SJCRH30 (cell line): Measurements from ENCODE around the gene PPM1N. TPM values are rescaled to one million over a fixed set of nuclear protein-coding genes. Genes with fewer than 3 reads are reported as not detected.

Experiments used
- DNase-seq, 2 experiments: peaks; one replicate each; pipeline ENCODE4 v3.0.0-alpha.2; 2015 to 2020
- H3K27ac ChIP-seq: fragments of 250-450 bp; sonication (Bioruptor Pico); 2 replicates; pipeline ENCODE4 v1.5.1; 2020; ENCODE audit warnings: mild to moderate bottlenecking, moderate library complexity
- H3K27me3 ChIP-seq: fragments of 250-450 bp; sonication (Bioruptor Pico); 2 replicates; pipeline ENCODE4 v1.5.1; 2020; ENCODE audit warnings: mild to moderate bottlenecking, moderate library complexity
- H3K36me3 ChIP-seq: fragments of 250-450 bp; sonication (Bioruptor Pico); 2 replicates; pipeline ENCODE4 v1.5.1; 2020; ENCODE audit warnings: mild to moderate bottlenecking, moderate library complexity
- H3K4me1 ChIP-seq: fragments of 250-450 bp; sonication (Bioruptor Pico); 2 replicates; pipeline ENCODE4 v1.5.1; 2020; ENCODE audit warnings: mild to moderate bottlenecking, moderate library complexity
- H3K4me3 ChIP-seq: fragments of 250-450 bp; sonication (Bioruptor Pico); 2 replicates; pipeline ENCODE4 v1.5.1; 2020; ENCODE audit warnings: mild to moderate bottlenecking, moderate library complexity
- H3K9me3 ChIP-seq: fragments of 250-450 bp; sonication (Bioruptor Pico); replicated peaks from 2 replicates; pipeline ENCODE4 v1.5.1; 2020; ENCODE audit warnings: mild to moderate bottlenecking, moderate library complexity
- total RNA-seq: library from RNA; depleted of rRNA; stranded (reverse); fragments of >200 nt; shearing (Covaris generic); gene quantifications from 2 replicates; pipeline ENCODE4 v1.2.3, GENCODE V29; 2014

Gene PPM1N
- total RNA-seq, 1 experiment from 2014 or later, result 1.0 TPM

DNA sequence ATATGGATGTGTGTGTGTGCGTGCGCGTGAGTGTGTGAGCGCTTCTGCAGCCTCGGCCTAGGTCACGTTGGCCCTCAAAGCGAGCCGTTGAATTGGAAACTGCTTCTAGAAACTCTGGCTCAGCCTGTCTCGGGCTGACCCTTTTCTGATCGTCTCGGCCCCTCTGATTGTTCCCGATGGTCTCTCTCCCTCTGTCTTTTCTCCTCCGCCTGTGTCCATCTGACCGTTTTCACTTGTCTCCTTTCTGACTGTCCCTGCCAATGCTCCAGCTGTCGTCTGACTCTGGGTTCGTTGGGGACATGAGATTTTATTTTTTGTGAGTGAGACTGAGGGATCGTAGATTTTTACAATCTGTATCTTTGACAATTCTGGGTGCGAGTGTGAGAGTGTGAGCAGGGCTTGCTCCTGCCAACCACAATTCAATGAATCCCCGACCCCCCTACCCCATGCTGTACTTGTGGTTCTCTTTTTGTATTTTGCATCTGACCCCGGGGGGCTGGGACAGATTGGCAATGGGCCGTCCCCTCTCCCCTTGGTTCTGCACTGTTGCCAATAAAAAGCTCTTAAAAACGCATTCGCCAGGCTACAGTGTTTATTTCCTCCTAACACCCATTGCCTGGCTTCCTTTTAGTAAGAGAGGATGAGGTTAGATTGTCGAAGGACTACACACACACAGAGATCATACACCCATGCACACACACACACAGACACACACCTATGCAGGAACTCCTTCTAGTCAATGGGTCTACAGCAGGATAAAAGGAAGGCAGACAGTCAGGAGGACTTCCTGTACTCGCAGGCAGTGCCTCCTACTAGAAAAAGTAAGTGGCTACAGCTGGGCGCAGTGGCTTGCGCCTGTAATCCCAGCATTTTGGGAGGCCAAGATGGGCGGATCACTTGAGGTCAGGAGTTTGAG, 23.4 kb upstream of the PPM1N start:
- Histone ChIP-seq H3K36me3 (no peaks in the 10 kb centered on the region), H3K27me3 (no peaks in the 10 kb centered on the region), H3K27ac (no peak overlapping the region), H3K4me1 (peaks cover 9% of the 10 kb centered on the region), H3K4me3 (no peak overlapping the region), H3K9me3 (no peaks in the 10 kb centered on the region)
- DNase-seq, result no peak

DNA sequence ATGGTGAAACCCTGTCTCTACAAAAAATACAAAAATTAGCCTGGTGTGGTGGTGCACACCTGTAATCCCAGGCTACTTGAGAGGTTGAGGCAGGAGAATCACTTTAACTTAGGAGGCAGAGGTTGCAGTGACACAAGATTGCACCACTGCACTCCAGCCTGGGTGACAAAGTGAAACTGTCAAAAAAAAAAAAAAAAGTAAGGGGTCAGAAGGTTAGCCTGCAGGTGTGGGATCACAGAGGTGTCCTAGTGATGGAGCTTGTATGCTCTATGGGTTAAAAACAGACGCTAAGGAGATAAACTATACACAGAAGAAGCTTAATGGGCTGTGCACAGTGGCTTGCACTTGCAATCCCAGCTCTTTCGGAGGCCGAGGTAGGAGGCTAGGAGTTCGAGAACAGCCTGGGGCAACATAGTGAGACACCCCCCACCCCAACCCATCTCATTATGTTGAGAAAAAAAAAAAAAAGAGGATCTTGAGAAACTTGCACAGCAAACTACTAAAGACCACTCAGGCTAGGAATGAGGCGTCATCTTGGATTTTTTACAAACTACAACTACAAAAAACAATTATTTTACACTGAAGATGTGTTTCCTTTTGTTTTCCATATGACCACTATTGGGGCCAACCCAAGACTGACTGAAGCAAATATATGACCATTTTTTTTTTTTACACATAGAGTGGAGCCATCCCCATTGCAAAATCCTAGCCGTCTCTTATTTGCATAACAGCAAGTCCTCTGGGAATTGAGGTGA, 22.5 kb upstream of the PPM1N start:
- Histone ChIP-seq H3K36me3 (no peaks in the 10 kb centered on the region), H3K27ac (no peak overlapping the region), H3K4me3 (no peak overlapping the region), H3K4me1 (peaks cover 4% of the 10 kb centered on the region; the same call in 1 of the 2 replicates), H3K27me3 (no peaks in the 10 kb centered on the region), H3K9me3 (no peaks in the 10 kb centered on the region)
- DNase-seq, result no peak

DNA sequence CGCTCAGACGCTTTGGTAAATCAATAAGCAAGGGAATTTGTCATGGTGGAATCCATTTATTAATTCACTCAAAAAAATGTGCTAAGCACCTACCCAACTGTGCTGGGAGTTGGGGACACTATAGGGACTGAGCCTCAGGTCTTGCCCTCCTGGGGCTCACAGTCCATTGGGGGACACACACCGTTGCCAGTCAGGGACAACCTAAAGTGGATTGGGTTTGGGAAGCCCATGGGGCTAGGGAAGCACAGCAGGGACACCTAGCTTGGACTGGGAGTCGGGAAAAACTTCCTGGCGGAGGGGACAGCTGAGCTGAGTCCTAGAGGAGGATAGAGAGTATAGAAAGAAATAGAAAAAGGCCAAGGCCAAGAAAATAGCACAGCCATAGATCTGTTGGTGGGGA, 21.9 kb upstream of the PPM1N start:
- Histone ChIP-seq H3K4me1 (peaks cover 4% of the 10 kb centered on the region; the same call in 1 of the 2 replicates), H3K9me3 (no peaks in the 10 kb centered on the region), H3K4me3 (no peak overlapping the region), H3K27me3 (no peaks in the 10 kb centered on the region), H3K27ac (no peak overlapping the region), H3K36me3 (no peaks in the 10 kb centered on the region)
- no peak for DNase-seq

DNA sequence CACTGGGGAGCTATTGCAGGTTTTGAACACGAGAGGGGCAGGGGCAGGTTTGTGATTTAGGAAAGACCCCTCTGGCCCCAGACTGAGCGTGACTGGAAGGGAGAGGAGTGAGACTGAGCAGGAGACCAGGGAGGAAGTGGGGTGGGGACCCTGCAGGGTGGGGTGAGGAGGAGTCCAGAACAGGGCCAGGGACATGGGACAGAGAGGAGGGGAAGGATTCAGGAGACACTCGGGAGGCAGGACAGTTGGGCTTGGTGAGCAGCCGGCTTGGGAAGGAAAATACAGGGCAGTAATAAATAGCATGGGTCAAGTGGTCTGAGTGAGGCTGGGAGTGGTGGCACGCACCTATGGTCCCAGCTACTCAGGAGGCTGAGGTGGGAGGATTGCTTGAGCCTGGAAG, 21.1 kb upstream of the PPM1N start:
- H3K27ac ChIP-seq, result no peak overlapping the region
- no peak for DNase-seq
- no peak overlapping the region for H3K4me3 ChIP-seq
- H3K9me3 ChIP-seq, result no peaks in the 10 kb centered on the region
- peaks cover 4% of the 10 kb centered on the region; the same call in 1 of the 2 replicates for H3K4me1 ChIP-seq
- H3K36me3 ChIP-seq, result no peaks in the 10 kb centered on the region
- H3K27me3 ChIP-seq, result no peaks in the 10 kb centered on the region

DNA sequence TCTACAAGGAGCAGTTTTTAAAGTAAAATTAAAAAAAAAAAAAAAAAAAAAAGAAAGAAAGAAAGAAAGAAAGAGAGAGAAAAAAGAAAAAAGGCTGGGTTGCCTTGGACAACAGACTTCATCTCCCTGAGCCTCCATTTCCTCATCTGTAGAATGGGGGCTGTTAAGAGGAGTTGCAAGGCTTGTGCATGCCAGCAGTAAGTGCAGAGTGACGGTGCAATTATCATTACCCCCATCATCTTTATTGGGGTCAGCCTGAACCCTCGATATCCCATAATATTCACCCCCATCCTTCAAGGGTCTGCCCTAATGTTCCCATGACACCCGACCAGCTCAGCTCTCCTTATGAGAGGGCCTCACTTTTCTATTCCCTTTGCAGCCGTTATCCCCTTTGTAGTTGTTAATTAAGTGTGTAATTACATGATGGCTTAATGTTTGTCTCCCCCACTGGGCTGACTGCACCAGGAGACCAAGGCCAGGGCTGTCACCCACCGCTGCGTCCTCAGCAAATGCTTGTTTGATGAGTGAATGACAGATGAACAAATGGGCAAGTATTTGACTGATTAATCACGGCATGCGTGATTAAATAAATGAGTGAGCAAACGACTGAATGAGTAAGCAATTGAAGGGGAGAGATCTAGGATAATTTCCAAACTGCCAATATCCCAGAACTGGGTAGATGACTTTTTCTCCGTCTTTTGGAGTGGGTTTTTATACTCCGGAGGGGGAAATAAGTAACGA, 20.4 kb upstream of the PPM1N start:
- no peak overlapping the region for H3K27ac ChIP-seq
- DNase-seq, result no peak

DNA sequence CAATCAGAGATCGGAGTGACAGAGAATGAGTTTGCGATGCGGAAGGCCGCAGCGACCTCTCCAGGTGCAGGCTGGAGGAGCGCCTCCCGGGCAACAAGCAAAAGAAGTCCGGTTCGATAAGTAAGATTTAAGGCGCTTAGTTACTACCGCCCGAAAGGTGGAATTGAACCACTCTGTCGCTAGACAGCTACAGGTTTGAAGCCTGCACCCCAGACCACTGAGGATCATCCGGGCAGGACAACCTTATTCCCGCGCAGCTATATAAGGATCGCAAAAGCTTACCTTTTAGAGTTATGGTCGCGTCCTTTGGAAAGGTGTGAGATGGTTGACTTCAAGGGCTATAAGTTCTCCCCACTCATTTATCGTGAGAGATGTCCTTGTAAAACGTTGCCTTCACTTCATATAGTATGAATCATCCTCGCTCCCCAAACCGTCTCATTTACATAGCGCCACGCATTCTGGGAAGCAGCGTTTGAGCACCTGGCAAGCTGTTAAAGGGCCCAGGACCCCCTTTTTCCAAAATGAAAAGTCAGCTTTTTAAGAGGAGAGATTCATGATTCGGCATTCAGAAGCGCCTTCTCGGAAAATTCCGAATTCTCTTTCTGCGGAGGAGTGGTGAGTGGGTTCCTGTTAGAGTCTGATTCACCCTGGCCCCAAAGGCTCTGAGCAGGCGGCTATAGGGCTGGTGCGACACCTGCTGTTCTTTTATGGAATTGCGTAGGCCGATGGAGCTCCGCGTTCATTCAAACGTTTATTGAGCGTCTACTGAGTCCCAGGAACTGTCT, 19.6 kb upstream of the PPM1N start:
- H3K4me1 ChIP-seq, result peaks cover 4% of the 10 kb centered on the region; the same call in 1 of the 2 replicates
- H3K36me3 ChIP-seq, result no peaks in the 10 kb centered on the region
- no peaks in the 10 kb centered on the region for H3K27me3 ChIP-seq
- DNase-seq, result peak; percentile 86 to 94
- peak overlapping the region; percentile 56 for H3K4me3 ChIP-seq
- H3K27ac ChIP-seq, result peak overlapping the region; percentile 83
- no peaks in the 10 kb centered on the region for H3K9me3 ChIP-seq

More for the DNA sequence above, 20.4 kb upstream of the PPM1N start:
- peaks cover 4% of the 10 kb centered on the region; the same call in 1 of the 2 replicates for H3K4me1 ChIP-seq
- H3K27me3 ChIP-seq, result no peaks in the 10 kb centered on the region
- peak overlapping the region; percentile 56 for H3K4me3 ChIP-seq
- H3K9me3 ChIP-seq, result no peaks in the 10 kb centered on the region
- no peaks in the 10 kb centered on the region for H3K36me3 ChIP-seq

DNA sequence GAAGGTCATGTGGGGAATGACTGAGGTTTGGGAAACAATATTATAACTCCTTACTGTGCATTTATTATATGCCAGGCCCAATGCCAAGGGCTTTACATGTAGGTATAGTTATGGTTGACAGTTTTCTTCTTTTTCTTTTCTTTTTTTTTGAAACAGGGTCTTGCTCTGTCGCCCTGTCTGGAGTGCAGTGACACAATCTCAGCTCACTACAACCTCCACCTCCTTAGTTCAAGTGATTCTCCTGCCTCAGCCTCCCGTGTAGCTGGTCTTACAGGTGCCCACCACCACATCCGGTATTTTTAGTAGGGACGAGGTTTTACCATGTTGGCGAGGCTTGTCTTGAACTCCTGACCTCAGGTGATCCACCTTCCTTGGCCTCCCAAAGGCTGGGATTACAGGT, 15.2 kb upstream of the PPM1N start:
- Histone ChIP-seq H3K27me3 (no peaks in the 10 kb centered on the region), H3K4me3 (no peak overlapping the region), H3K4me1 (peaks cover under 1% of the 10 kb centered on the region; the same call in 1 of the 2 replicates), H3K9me3 (no peaks in the 10 kb centered on the region), H3K36me3 (peaks cover 4% of the 10 kb centered on the region; the same call in 1 of the 2 replicates), H3K27ac (no peak overlapping the region)
- DNase-seq, result no peak

DNA sequence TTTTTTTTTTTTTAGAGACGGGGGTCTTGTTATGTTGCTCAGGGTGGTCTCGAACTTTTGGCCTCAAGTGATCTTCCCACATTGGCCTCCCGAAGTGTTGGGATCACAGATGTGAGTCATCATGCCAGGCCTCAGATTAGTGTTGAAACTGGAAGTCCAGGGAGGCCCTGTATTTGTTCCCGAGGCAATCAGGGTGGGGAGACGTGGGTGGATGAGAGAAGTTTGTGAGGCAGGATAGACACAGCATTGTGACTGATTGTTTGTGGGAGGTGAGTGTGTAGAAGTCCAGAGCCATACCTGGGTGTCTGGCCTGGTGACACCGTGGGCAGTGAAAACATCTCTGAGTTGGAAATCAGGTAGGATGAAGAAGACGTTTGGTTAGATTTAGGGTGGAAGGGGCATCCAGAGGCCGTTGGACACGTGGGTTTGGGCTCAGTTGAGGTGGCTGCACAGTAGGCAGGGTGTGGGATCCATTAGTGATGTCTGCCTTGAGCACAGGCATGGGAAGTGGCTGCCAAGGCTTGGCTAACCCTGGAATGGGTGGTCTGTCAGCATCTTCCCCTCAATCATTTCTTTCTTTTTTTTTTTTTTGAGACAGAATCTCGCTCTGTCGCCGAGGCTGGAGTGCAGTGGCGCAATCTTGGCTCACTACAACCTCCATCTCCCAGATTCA, 13.8 kb upstream of the PPM1N start:
- no peak overlapping the region for H3K4me3 ChIP-seq
- no peaks in the 10 kb centered on the region for H3K27me3 ChIP-seq
- no peaks in the 10 kb centered on the region for H3K9me3 ChIP-seq
- DNase-seq, result no peak
- no peak overlapping the region for H3K27ac ChIP-seq
- no peaks in the 10 kb centered on the region for H3K4me1 ChIP-seq
- peaks cover 4% of the 10 kb centered on the region; the same call in 1 of the 2 replicates for H3K36me3 ChIP-seq

DNA sequence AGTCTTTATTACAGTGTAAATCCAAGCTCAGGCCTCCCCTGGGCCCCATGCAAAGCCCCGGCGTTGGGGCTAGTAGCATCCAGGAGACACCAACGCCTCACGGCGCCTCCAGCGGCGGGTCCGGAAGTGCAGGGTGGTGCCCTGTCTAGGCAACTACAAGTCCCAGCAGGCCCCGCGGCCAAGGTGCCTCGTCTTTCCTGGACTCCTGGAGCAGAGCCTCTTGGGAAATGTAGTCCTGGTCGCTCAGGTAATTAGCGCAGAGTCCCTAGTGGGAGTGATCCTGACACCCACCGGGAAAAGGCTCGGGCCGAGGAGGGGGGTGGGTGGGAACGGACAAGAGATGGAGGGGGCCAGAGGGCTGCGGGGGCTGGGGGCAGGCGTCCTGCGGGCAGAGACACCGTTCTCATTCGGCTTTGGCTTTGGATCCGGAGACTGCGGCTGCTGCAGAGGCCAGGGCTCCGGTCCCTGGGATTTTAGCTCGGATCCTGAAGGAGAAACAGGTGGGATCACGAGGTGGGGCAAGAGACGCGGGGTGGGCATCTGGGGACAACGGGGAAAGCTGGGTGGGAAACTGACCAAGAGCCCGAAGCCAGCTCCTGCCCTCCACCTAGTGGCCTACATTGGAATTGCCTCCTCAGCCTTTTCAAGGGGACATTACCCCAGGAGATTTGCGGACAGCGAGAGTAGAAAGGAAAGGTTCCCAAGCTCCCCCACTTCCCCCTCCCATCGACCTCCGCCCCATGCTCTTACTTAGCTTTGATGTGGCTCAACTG, 12.8 kb upstream of the PPM1N start:
- peak; percentile 98 for DNase-seq
- no peaks in the 10 kb centered on the region for H3K27me3 ChIP-seq
- H3K4me1 ChIP-seq, result no peaks in the 10 kb centered on the region
- H3K36me3 ChIP-seq, result peaks cover 4% of the 10 kb centered on the region; the same call in 1 of the 2 replicates
- peak overlapping the region; percentile 49 for H3K4me3 ChIP-seq
- no peaks in the 10 kb centered on the region for H3K9me3 ChIP-seq
- peak overlapping the region; percentile 40 for H3K27ac ChIP-seq

DNA sequence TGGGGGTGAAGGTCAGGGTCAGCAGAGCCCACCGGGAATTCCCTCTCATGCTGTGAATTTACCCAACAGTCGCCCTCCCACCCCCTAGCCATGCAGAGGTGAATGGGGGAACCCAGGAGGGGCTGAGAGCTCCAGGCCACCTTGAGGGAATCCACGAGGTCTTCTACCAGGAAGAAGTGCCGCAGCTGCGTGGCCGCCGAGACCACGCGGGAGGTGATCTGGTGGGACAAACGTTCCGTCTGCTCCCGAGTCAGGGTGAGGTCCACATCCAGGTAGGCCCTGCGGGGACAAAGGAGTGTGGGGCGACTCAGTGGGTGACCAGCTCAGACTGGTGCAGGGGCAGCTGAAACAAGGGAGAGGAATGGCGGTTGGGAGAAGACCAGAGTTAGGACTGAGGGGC, 9.5 kb upstream of the PPM1N start:
- H3K27me3 ChIP-seq, result no peaks in the 10 kb centered on the region
- H3K4me1 ChIP-seq, result peaks cover 5% of the 10 kb centered on the region; the same call in 1 of the 2 replicates
- H3K27ac ChIP-seq, result no peak overlapping the region
- peaks cover 4% of the 10 kb centered on the region; the same call in 1 of the 2 replicates for H3K36me3 ChIP-seq
- no peak overlapping the region for H3K4me3 ChIP-seq
- no peaks in the 10 kb centered on the region for H3K9me3 ChIP-seq
- DNase-seq, result no peak

DNA sequence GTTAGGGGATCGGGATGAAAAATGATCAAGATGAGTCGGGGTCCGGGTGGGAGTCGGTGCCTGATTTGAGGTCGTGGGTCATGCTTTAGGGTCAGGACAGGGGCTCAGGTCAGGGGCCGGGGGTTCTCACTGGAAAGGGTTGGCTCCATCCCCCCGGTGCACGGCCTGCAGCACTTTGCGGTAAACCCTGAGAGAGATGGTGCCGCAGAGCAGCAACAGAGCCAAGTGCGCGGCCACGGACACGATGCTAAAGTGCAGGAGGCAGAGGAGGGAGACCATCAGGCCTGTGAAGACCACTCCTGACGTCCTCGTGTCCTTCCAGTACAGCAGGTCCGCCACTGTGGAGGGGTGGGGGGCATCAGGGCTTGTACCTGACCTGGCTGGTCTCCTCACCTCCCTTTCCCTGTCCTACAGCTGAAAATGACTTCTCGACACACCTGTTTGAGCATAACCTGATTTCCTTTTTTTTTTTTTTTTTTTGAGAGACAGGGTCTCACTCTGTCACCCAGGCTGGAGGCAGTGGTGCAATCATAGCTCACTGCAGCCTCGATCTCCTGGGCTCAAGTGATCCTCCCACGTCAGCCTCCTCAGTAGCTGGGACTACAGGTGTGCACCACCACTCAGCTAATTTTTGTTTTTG, 8.9 kb upstream of the PPM1N start:
- H3K4me1 ChIP-seq, result peaks cover 5% of the 10 kb centered on the region; the same call in 1 of the 2 replicates
- no peak overlapping the region for H3K4me3 ChIP-seq
- DNase-seq, result no peak
- no peaks in the 10 kb centered on the region for H3K9me3 ChIP-seq
- no peak overlapping the region for H3K27ac ChIP-seq
- peaks cover 4% of the 10 kb centered on the region; the same call in 1 of the 2 replicates for H3K36me3 ChIP-seq
- H3K27me3 ChIP-seq, result no peaks in the 10 kb centered on the region

DNA sequence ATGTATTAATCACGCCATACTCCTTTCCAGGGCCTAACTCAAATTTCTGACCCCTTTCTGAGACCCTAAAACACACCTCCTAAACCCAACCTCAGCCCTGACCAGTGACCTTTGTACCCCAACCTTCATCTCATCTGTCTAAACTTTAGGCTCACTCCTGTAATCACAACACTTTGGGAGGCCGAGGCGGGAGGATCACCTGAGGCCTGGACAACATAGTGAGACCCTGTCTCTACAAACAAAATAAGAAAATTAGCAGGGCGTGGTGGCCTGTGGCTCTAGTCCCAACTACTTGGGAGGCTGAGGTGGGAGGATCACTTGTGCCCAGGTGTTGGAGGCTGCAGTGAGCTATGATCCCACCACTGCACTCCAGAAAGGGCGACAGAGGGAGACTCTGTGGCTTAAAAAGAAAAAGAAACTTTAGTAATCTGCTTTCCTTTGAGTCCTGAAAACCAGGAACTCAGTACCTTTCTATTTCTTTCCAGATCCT, 6.1 kb upstream of the PPM1N start:
- Histone ChIP-seq H3K36me3 (peaks cover 1% of the 10 kb centered on the region; the same call in 1 of the 2 replicates), H3K4me1 (peaks cover 5% of the 10 kb centered on the region; the same call in 1 of the 2 replicates), H3K4me3 (peak overlapping the region; percentile 73), H3K9me3 (no peaks in the 10 kb centered on the region), H3K27ac (peak overlapping the region; percentile 99), H3K27me3 (no peaks in the 10 kb centered on the region)
- DNase-seq, result no peak
